HepG2 (cell line): ENCODE results near the gene GPR107. TPM values are rescaled to one million over a fixed set of nuclear protein-coding genes. Genes with fewer than 3 reads are reported as not detected.

Experiments used
- ATAC-seq: fragments of 200-7000 bp; cut with Tn5 transposase; 3 replicates; pipeline ENCODE4 v1.9.1; 2020; ENCODE audit warnings: mild to moderate bottlenecking, moderate library complexity
- BruUV-seq: library from RNA; stranded (reverse); fragments of 400-500 nt; replicated peaks from 2 replicates; lab custom pipeline; 2021; lab: Mats Ljungman, UMichigan
- CTCF ChIA-PET: fragments of 300-600 bp; formaldehyde crosslinking; extraction: SDS; loops from one replicate; lab custom pipeline; 2021; ENCODE audit warnings: low total read pairs, inconsistent platforms, low intra/inter-chr PET ratio; lab: Yijun Ruan, JAX
- POLR2A ChIA-PET: fragments of 350-600 bp; sonication (Branson Sonifier 250); formaldehyde crosslinking; loops from one replicate; lab custom pipeline; 2020; ENCODE audit warnings: antibody characterized with exemption, inconsistent platforms; lab: Yijun Ruan, JAX
- DNase-seq: peaks from one replicate; pipeline ENCODE4 v3.0.0-alpha.2; 2015; ENCODE audit warnings: low spot score
- FAIRE-seq: peaks from 3 replicates; lab custom pipeline; 2011; peaks lifted over from hg19 to GRCh38; lab: Jason Lieb, UNC
- H2AFZ ChIP-seq: one replicate; pipeline ENCODE4 v1.6.1; 2011; ENCODE audit warnings: low read length, inconsistent platforms
- H3K27ac ChIP-seq: fragments of 300-600 bp; 3 replicates; pipeline ENCODE4 v1.8.0; 2011; ENCODE audit warnings: mixed run types, mild to moderate bottlenecking, mixed read lengths, low read length, inconsistent platforms; ENCODE audit not compliant: insufficient read depth; ENCODE audit errors: extremely low read length
- H3K27me3 ChIP-seq, 2 experiments: fragments of 200-600 bp in 1 of 2; 2 replicates in 1 of 2; 3 replicates in 1 of 2; pipeline versions ENCODE4 v1.6.0 to v1.8.0; 2011; ENCODE audit warnings: low read length in 2 of 2, mild to moderate bottlenecking in 2 of 2, moderate library complexity in 2 of 2, inconsistent platforms in 1 of 2; ENCODE audit not compliant: insufficient read depth in 2 of 2, control insufficient read depth in 1 of 2
- H3K36me3 ChIP-seq, 2 experiments: fragments of 200-600 bp in 1 of 2; replicated peaks in 1 of 2; 2 replicates in 1 of 2; 3 replicates in 1 of 2; pipeline versions ENCODE4 v1.5.1 to v1.8.0; 2011; ENCODE audit warnings: low read length in 2 of 2, inconsistent platforms in 1 of 2; ENCODE audit not compliant: insufficient read depth in 2 of 2, control insufficient read depth in 1 of 2
- H3K4me1 ChIP-seq: 2 replicates; pipeline ENCODE4 v1.5.1; 2012; ENCODE audit warnings: low read length, inconsistent platforms; ENCODE audit not compliant: insufficient read depth
- H3K4me2 ChIP-seq: 2 replicates; pipeline ENCODE4 v1.6.0; 2011; ENCODE audit warnings: low read depth, low read length, inconsistent platforms
- H3K4me3 ChIP-seq, 3 experiments: fragments of 200-600 bp in 1 of 3; sonication (generic), shearing (Covaris generic) in 1 of 3; replicated peaks in 1 of 3; 2 replicates each; pipeline ENCODE4 v1.5.1; 2011 to 2016; ENCODE audit warnings: low read length in 3 of 3, inconsistent platforms in 2 of 3, low read depth in 2 of 3, mild to moderate bottlenecking in 2 of 3, control low read depth in 1 of 3, mixed read lengths in 1 of 3; ENCODE audit not compliant: insufficient read depth in 1 of 3
- H3K79me2 ChIP-seq: one replicate; pipeline ENCODE4 v1.6.1; 2011; ENCODE audit warnings: low read length, inconsistent platforms; ENCODE audit not compliant: insufficient read depth
- H3K9ac ChIP-seq: 2 replicates; pipeline ENCODE4 v1.6.0; 2011; ENCODE audit warnings: mild to moderate bottlenecking, low read depth, low read length, inconsistent platforms; ENCODE audit not compliant: insufficient read depth
- H3K9me3 ChIP-seq: 2 replicates; pipeline ENCODE4 v1.5.1; 2012; ENCODE audit warnings: mild to moderate bottlenecking, low read length
- H4K20me1 ChIP-seq: 2 replicates; pipeline ENCODE4 v1.6.0; 2011; ENCODE audit warnings: inconsistent platforms, mild to moderate bottlenecking, low read length, moderate library complexity; ENCODE audit not compliant: insufficient read depth
- DRAP1 ChIP-seq: IDR thresholded peaks from 2 replicates; pipeline ENCODE4 v1.6.1; 2016; ENCODE audit warnings: missing genetic modification reagents, missing compliant biosample characterization
- GABPA ChIP-seq, 2 experiments: IDR thresholded peaks; 2 replicates each; pipeline ENCODE4 v1.6.1; 2011 to 2016; ENCODE audit warnings: low read depth in 2 of 2, low read length in 1 of 2, missing biosample characterization in 1 of 2, missing genetic modification characterization in 1 of 2
- HCFC1 ChIP-seq: fragments of 150-350 bp; IDR thresholded peaks from 2 replicates; pipeline ENCODE4 v1.6.1; 2014; ENCODE audit warnings: low read depth, low read length
- IRF2 ChIP-seq: IDR thresholded peaks from 2 replicates; pipeline ENCODE4 v1.6.1; 2018; ENCODE audit warnings: missing genetic modification reagents, missing compliant biosample characterization
- PAX8 ChIP-seq: sonication (generic); formaldehyde crosslinking; IDR thresholded peaks from 2 replicates; pipeline ENCODE4 v1.8.0; 2022; ENCODE audit warnings: mild to moderate bottlenecking, missing genetic modification reagents, borderline replicate concordance
- REL ChIP-seq: sonication (generic); formaldehyde crosslinking; conservative IDR thresholded peaks from 2 replicates; pipeline ENCODE4 v1.8.0; 2022; ENCODE audit warnings: mild to moderate bottlenecking, missing genetic modification reagents, moderate library complexity
- ZEB1 ChIP-seq: IDR thresholded peaks from 2 replicates; pipeline ENCODE4 v1.6.1; 2012; ENCODE audit warnings: mild to moderate bottlenecking, low read depth, inconsistent platforms; ENCODE audit not compliant: insufficient replicate concordance
- ZFP1 ChIP-seq: IDR thresholded peaks from 2 replicates; pipeline ENCODE4 v1.6.1; 2016
- ZNF136 ChIP-seq: sonication (generic); formaldehyde crosslinking; IDR thresholded peaks from 2 replicates; pipeline ENCODE4 v1.8.1; 2022; ENCODE audit warnings: low read depth, mild to moderate bottlenecking, moderate library complexity, missing genetic modification reagents
- ZNF296 ChIP-seq: sonication (generic); formaldehyde crosslinking; conservative IDR thresholded peaks from 2 replicates; pipeline ENCODE4 v1.5.0; 2020; ENCODE audit warnings: mild to moderate bottlenecking, missing genetic modification reagents
- ZNF572 ChIP-seq: sonication (generic); formaldehyde crosslinking; IDR thresholded peaks from 2 replicates; pipeline ENCODE4 v1.5.1; 2020; ENCODE audit warnings: mild to moderate bottlenecking, missing genetic modification reagents
- WGBS: methylation state at CpG from one replicate; pipeline ENCODE4 v1.1.6; 2017; ENCODE audit warnings: low lambda C conversion rate; 5-methylcytosine and 5-hydroxymethylcytosine counted together
- in situ Hi-C: cut with HindIII; loops from 2 replicates; pipeline ENCODE4 v1.10.0; 2017; ENCODE audit warnings: low pct_unique_long_range_greater_than_20kb; ENCODE audit not compliant: extremely low pct_ligation_motif_present
- intact Hi-C: fragments of 100-400 bp; cut with micrococcal nuclease; formaldehyde crosslinking; loops from one replicate; pipeline ENCODE4 v1.10.0; 2022; ENCODE audit not compliant: unreplicated experiment
- polyA plus RNA-seq, 8 experiments: library from polyadenylated mRNA; depleted of rRNA in 3 of 8; stranded (reverse) in 7 of 8; unstranded in 1 of 8; fragments of >200 nt; fragmentation: Illumina TruSeq in 4 of 8; extraction: Trizol in 4 of 8; gene quantifications; 2 replicates each; pipeline versions ENCODE4 v1.2.1 to v1.2.3, GENCODE V29; 2011 to 2016; ENCODE audit warnings: low read depth in 4 of 8, missing spikeins in 1 of 8, mixed read lengths in 1 of 8; ENCODE audit not compliant: insufficient read depth in 1 of 8
- total RNA-seq, 5 experiments: library from RNA; depleted of rRNA; stranded (reverse); fragments of >200 nt; fragmentation: Illumina TruSeq; extraction: Trizol; gene quantifications; 2 replicates each; pipeline ENCODE4 v1.2.3, GENCODE V29; 2016; ENCODE audit warnings: low read depth in 1 of 5

Gene GPR107
- total and polyA plus RNA-seq, 2 of the 13 experiments (the other 11 are each of a cell fraction or from before 2014, with no cell fraction given) = 22.5 to 24.4 TPM

GRCh38 chr9:130132746-130133145 is 79.0 kb downstream of the GPR107 start:
- in situ Hi-C loops = no loop called here
- BruUV-seq = no TSS peak
- H3K4me2 ChIP-seq = no peak overlapping the region
- H3K27me3 ChIP-seq = no peaks in the 10 kb centered on the region
- FAIRE-seq (no peak), ATAC-seq (no peak), DNase-seq (no peak)
- peaks cover 10 to 26% of the 10 kb centered on the region in 2 experiments; a peak in 4 of 5 replicates for H3K36me3 ChIP-seq
- no peak overlapping the region for H3K9ac ChIP-seq
- no peaks in the 10 kb centered on the region for H3K9me3 ChIP-seq
- no peak overlapping the region for H2AFZ ChIP-seq
- H3K79me2 ChIP-seq = no peaks in the 10 kb centered on the region
- CTCF ChIA-PET = no interaction called here
- intact Hi-C loops = no loop called here
- TF ChIP-seq PAX8 (CRISPR knock-in tag) = no peak
- TF ChIP-seq GABPA (IDR thresholded peaks at IDR 0.05; ENCODE audit: low read depth, low read length) = no peak
- no peak for TF ChIP-seq GABPA (CRISPR knock-in tag; IDR thresholded peaks at IDR 0.05; ENCODE audit: low read depth)
- no peak for TF ChIP-seq IRF2 (CRISPR knock-in tag)
- TF ChIP-seq ZNF136 (CRISPR knock-in tag) = no peak
- TF ChIP-seq REL (CRISPR knock-in tag) = no peak
- no peak for TF ChIP-seq ZNF572 (CRISPR knock-in tag)
- no peaks in the 10 kb centered on the region for H4K20me1 ChIP-seq
- WGBS = 96% methylated on average over 7 of the region's 7 CpGs
- POLR2A ChIA-PET = no interaction called here
- no peak overlapping the region for H3K4me3 ChIP-seq
- H3K4me1 ChIP-seq = no peaks in the 10 kb centered on the region
- no peak overlapping the region for H3K27ac ChIP-seq

GRCh38 chr9:130137081-130137640 is 83.5 kb downstream of the GPR107 start:
- H3K79me2 ChIP-seq = no peaks in the 10 kb centered on the region
- no peaks in the 10 kb centered on the region for H3K27me3 ChIP-seq
- no peak overlapping the region for H3K4me2 ChIP-seq

More at GRCh38 chr9:130137081-130137640, 83.5 kb downstream of the GPR107 start:
- Histone ChIP-seq H3K27ac (no peak overlapping the region), H3K9ac (no peak overlapping the region), H3K36me3 (peaks cover 1 to 2% of the 10 kb centered on the region in 2 experiments; a peak in 1 of 5 replicates), H3K4me1 (no peaks in the 10 kb centered on the region), H2AFZ (no peak overlapping the region), H4K20me1 (no peaks in the 10 kb centered on the region), H3K9me3 (no peaks in the 10 kb centered on the region), H3K4me3 (no peak overlapping the region)
- DNase-seq (no peak), ATAC-seq (no peak), FAIRE-seq (no peak)
- no TSS peak for BruUV-seq
- in situ Hi-C loops = no loop called here
- intact Hi-C loops = no loop called here
- no peak for TF ChIP-seq DRAP1
- no peak for TF ChIP-seq ZNF296
- TF ChIP-seq ZFP1 (CRISPR knock-in tag) = no peak
- TF ChIP-seq ZEB1 = no peak
- TF ChIP-seq HCFC1 = no peak
- ChIA-PET CTCF (no interaction called here), POLR2A (no interaction called here)
- WGBS = 100% methylated on average over 15 of the region's 15 CpGs
